IPS DF 19.7 (cell line): Measurements from ENCODE around the gene MX1.

ENCODE experiments used
- DNase-seq: peaks from one replicate; pipeline ENCODE4 v3.0.0-alpha.2; 2013; ENCODE audit warnings: low read depth, low spot score

Gene MX1

GRCh38 chr21:41489329-41489728 lies 63.3 kb downstream of the MX1 start:
- no peak for DNase-seq

DNA sequence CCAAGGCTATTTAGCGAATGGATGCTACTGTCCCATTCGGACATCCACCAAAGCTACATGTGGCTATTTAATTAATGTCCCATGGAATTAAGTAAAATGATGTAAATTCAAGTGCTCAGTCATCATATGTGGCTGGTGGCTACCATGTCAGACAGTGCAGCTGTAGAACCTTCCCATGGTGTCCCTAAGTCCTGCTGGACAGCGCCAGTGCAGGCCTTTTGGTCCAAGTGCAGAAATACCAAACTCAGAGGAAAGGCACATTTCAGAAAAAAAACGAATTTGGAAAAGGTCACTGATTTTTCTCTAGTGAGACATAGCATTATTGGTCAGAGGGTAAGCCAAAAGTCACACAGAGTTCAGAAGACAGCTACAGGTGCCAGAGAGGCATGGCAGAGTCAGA lies 64.3 kb downstream of the MX1 start:
- no peak for DNase-seq

DNA sequence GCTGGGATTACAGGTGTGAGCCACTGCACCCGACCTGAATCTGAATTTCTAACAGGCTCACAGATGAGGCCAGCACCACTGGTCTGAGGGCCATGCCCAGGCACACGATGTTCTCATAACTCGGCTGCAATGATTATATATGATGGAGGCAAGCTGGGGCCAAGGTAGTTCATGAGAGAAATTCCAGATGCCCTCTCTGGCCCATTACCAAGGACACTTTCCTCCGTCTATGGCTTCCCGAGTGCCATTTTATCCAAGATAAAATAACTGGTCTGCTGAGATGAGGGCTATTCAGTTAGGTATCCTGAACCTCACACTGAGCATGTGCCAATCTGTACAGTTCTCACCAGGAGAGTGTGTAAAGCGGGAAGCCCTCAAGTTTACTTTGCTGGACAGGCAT lies 65.4 kb downstream of the MX1 start:
- no peak for DNase-seq

- no peak for DNase-seq
Observed at GRCh38 chr21:41494242-41494641, 68.2 kb downstream of the MX1 start.

DNA sequence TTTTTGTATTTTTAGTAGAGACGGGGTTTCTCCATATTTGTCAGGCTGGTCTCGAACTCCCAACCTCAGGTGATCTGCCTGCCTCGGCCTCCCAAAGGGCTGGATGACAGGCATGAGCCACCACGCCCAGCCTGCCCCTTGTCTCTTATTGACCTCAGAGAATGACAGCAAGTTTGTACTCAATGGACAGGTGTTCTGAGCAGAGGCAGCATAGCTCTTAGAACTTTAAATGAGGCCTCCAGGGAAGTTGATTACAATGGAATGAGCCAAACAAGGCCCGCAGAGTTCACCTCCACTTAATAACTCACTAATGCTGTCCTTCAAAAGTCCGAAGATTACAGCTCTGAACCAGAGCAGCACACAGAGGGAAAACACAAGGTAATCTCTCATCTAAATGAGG lies 71.0 kb downstream of the MX1 start:
- no peak for DNase-seq

- DNase-seq, result no peak
Observed at GRCh38 chr21:41497788-41498187, 71.7 kb downstream of the MX1 start.

DNA sequence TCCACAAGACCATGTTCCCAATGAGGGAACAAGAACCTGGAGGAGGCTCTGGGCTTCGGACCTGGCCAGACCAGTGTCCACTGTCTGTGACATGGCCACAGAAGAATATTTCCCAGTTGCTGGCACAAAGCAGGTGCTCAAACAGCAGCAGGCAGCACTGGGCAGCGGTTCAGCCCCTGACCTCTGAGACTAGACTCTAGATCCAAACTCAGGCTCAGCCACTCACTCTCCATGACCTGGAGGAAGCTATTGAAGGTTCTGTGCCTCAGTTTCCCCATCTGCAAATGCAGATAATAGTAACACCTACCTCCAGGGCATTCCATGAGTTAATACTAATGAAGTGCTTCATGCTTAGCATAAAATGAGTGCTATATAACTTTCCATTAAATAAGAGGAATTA lies 73.9 kb downstream of the MX1 start:
- DNase-seq, result no peak

DNA sequence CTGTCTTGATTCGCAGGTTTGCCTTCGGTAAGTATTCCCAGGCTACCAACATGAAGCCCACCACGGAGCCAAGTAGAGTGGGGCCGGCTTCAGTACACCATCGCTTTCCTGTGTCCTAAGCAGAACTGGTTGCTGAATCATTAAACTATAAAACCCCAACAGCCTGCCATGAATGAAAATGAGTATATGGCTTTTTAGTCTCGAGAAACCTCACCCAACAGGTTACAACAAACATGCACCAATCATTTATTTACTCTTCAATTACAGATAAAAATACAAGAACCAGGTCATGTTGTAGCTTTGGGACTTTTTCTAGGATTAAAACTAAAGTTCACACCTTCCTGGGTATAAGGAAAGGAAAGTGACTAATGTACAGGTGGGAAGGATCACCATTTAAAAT lies 74.3 kb downstream of the MX1 start:
- DNase-seq, result no peak

DNA sequence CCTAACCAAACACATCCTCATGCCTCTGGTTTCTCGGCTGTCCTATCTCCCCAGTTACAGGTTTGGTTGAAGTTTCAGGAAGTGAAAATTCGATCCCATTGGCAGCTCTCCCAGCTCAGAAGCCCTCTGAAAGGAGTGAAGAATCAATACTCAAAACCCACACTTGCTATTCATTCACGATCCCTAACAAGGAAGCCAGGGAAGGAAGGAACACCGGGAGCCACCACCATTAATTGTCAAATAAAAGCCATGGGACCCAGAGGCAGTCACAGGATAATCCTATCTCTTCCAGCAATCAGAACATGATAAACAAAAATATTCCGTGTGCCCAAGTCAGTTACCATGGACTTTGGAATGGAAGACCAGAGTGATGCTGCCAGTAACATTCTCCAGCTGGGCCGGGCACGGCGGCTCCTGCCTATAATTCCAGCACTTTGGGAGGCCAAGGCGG lies 74.9 kb downstream of the MX1 start:
- no peak for DNase-seq

- DNase-seq, result no peak
Observed at GRCh38 chr21:41501919-41502318, 75.9 kb downstream of the MX1 start.

- DNase-seq, result no peak
Observed at GRCh38 chr21:41503331-41503730, 77.3 kb downstream of the MX1 start.

- DNase-seq, result no peak
Observed at GRCh38 chr21:41504030-41504429, 78.0 kb downstream of the MX1 start.

GRCh38 chr21:41506005-41506594 lies 80.1 kb downstream of the MX1 start:
- DNase-seq, result no peak

GRCh38 chr21:41506611-41507520 lies 80.8 kb downstream of the MX1 start:
- no peak for DNase-seq

DNA sequence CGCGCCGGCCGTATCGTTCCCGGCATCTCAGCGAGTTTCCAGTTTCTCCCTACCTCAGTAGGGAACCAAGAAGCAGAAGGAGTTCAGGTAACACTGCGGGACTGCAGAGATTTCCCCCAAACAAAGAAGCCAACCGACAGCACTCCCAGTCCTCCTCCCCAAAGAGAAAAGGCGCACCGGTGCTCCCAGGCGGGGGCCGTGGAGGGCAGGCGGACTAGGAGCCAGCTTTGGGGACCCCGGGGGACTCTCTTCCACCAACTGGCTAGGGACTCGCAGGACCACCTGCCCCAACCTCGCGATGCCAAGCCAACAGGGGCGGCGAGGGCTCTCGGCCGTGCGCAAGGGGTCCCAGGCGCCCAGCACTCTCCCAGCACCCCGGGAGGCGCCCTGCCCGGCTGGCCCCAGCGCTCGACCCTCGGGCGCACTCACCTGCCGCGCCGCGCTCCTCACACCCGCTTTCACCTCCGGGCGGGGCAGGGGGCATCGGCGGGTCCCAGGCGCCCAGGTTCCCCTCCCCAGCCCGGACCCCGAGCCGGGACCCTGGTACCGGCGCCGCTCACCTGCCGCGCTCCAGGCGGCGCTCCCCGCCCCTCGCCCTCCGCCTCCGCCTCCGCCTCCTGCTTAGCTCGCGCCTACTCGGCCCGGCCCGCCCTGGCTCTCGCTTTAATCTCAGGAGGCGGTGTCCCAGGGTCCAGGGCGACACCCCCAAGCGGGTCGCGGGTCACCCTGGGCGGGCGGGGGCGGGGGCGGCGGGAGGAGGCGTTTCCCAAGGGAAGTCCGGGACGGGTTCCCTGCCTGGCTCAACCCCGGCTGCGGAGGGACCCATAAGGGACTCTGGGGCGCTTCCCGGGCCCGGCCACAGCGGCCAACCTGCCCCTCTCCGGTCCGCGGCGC lies 81.7 kb downstream of the MX1 start, which contains the start of gene TMPRSS2:
TMPRSS2 (minus strand) TSS at position 638 of the 894 bp plus-strand sequence. CDS start 10,025 bp downstream, outside the sequence.
- peak; percentile 50 for DNase-seq

DNA sequence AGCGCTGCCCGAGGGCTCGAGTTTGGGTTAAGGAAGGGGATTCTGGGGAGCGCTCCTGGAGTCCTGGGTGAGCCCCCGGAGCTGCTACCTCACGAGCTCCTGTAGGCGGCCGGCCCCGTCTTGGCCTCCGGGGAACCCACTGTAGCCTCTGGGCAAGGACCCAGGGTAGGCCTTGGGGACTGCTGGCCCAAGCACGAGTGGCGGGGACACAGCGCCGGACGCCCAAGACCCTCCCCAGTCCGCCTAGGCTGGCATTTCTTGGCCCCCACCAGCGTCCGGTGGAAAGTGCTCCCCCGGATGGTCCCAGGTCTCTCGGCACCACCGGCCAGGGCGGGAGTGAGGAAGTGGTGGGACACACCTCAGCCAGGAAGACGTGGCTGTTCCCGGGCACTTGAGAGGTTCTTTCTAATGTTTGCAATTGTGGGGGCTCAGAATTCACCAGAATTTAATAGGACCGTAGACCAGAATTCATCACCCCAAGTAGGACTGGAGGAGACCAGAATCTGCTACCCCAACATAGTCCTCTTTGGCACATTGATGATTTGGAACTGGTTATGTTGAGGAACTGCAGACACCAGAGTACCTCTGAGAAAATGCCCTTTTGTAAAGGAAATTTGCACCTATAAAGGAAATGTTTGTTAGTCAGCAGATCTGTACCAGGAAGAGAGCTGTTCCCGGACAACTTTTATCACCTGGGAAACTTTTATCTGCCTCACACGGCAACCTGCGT lies 82.5 kb downstream of the MX1 start:
- DNase-seq, result no peak
